NCI-H1105 treated with DMSO at 0.1 percent for 48 hours (cell line): ENCODE data around the gene HSPA1L.

ENCODE experiments used
- DNase-seq: peaks from one replicate; lab custom pipeline; 2025; lab: John Stamatoyannopoulos, UW

HSPA1L gene

DNA sequence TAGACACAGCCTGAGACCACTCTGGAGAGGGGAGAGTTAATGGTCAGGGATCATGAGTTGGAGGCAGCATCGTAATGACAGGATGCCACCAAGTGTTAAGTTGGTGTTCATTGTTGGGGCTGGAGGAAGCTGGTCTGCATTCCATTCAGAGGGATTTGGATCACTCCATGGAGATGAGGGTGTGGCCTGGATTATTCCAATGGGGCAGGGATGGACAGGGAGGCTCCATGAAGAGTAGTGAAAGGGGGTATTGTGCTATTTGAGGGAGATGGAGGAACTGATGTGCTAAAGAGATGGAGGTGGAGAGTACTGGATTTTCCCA, 51.5 kb downstream of the HSPA1L start:
- no peak for DNase-seq

DNA sequence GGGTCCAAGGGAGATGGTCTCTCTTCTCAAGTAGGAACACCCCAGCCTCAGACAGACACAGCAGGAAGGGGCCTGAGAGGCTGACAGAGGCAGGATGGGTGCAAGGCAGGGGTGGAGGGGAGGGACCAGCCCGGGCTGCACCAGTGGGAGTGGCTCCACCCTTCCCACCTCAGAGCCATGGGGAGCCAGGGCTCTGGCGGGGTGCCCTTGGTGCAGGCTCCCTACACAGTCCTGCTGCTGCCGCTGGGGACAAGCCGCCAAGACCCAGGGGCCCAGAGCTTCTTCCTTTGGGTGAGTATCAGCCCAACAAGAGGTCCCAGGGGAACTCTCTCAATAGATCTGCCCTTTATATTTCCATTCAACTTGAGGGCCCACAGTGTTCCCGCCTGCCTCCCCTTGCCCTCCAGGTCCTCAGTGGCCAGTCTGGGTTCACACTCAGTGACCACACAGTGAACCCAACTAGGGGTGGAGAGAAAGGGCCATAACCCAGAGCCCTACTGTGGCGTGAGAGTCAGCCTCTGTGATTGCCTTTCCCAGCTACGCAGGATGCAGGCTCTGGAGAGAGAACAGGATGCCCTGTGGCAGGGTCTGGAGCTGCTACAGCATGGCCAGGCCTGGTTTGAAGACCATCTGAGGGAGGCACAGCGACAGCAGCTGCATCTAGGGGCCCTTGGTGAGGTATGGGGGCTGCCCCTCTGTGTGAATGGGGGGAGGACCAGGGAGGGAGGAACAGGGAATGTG, 52.0 kb downstream of the HSPA1L start:
- no peak for DNase-seq

DNA sequence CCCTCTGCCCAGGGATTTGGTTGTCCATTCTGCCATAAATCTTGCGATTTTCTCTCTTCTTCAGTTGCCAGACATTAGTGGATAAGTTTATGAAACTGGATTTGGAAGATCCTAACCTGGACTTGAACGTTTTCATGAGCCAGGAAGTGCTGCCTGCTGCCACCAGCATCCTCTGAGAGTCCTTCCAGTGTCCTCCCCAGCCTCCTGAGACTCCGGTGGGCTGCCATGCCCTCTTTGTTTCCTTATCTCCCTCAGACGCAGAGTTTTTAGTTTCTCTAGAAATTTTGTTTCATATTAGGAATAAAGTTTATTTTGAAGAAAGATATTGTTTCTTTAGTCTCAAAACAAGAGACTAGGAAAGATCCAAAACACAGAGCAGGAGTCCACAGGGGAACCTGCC, 52.7 kb downstream of the HSPA1L start, which contains the start of gene SAPCD1:
TSS of gene SAPCD1 (plus strand) at position 301 of the 400 bp plus-strand sequence. CDS start 399 bp downstream, outside the sequence.
- no peak for DNase-seq

DNA sequence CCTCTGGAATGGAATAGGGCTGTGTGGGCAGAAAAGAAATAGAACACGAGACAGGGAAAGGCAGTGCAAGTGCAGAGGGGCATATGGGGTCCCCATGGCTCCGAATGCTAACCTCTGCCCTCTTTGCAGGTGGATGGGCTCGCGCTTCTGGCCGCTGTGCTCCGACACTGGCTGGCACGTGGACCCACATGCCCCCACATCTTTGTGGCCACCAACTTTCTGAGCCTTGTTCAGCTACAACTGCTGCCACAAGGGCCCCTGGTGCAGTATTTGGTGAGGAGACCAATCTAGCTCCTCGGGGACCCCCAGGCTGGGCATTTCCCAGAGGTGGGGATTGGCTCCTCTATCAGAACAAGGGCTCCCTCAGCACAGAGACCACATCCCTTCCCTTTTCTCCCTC, 53.7 kb downstream of the HSPA1L start:
- DNase-seq, result no peak

DNA sequence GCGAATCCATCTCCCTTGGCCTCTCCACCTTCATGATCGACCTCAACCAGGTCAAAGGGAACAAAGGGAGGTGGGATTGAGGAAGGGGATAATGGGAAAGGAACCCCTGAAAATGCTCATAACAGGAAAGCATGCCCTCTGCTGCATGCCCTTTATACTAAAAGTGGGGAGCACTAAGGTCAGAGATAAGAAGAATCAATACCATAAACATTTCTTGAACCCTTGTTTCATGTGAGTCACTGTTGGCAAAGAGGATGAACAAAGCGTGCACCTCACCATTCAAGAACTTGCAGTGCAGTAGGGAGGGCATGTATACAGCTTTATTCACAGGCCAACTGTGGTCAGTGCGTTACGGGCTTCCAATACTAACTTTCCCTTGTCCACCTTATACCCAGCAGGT, 54.3 kb downstream of the HSPA1L start:
- no peak for DNase-seq
